Mucosa of gallbladder (tissue), 1 donor: ENCODE results near the gene AXIN2. TPM values are rescaled to one million over a fixed set of nuclear protein-coding genes. Genes with fewer than 3 reads are reported as not detected.
"Not testable (repeated sequence)": the region's sequence is repeated elsewhere in the genome, so short reads cannot be mapped to it uniquely, and the experiment has no call there.

Experiments used
- DNase-seq: peaks from one replicate; pipeline ENCODE4 v3.0.0-alpha.2; 2020; ENCODE audit warnings: low spot score
- total RNA-seq: library from RNA; stranded (reverse); gene quantifications from one replicate; pipeline ENCODE4 v1.2.1, GENCODE V29; 2021
- donor health status: DM: no; HTN: no; CAD: no.

The AXIN2 gene
- total RNA-seq, 1 donor from 2014 or later, result 14.4 TPM

- no peak for DNase-seq
Measured at GRCh38 chr17:65523853-65524664, 37.4 kb downstream of the AXIN2 start.

- DNase-seq, result no peak
Measured at GRCh38 chr17:65523411-65523810, 38.0 kb downstream of the AXIN2 start.

GRCh38 chr17:65522751-65523404, 38.6 kb downstream of the AXIN2 start:
- DNase-seq, result no peak

- DNase-seq, result no peak
Measured at GRCh38 chr17:65519462-65519861, 42.0 kb downstream of the AXIN2 start.

GRCh38 chr17:65518256-65518655, 43.2 kb downstream of the AXIN2 start:
- DNase-seq, result no peak

GRCh38 chr17:65515959-65516948, 45.2 kb downstream of the AXIN2 start:
- DNase-seq, result no peak

- DNase-seq, result no peak
Measured at GRCh38 chr17:65515512-65515911, 45.9 kb downstream of the AXIN2 start.

- DNase-seq, result no peak
Measured at GRCh38 chr17:65514541-65514940, 46.9 kb downstream of the AXIN2 start.

GRCh38 chr17:65514082-65514481, 47.4 kb downstream of the AXIN2 start:
- DNase-seq, result no peak

GRCh38 chr17:65511316-65511715, 50.1 kb downstream of the AXIN2 start:
- no peak for DNase-seq

- no peak for DNase-seq
Measured at GRCh38 chr17:65509032-65509431, 52.4 kb downstream of the AXIN2 start.

GRCh38 chr17:65504673-65505072, 56.8 kb downstream of the AXIN2 start:
- DNase-seq, result not testable (repeated sequence)

GRCh38 chr17:65504141-65504540, 57.3 kb downstream of the AXIN2 start:
- DNase-seq, result no peak

- no peak for DNase-seq
Measured at GRCh38 chr17:65503557-65503956, 57.9 kb downstream of the AXIN2 start.

GRCh38 chr17:65498816-65499215, 62.6 kb downstream of the AXIN2 start:
- no peak for DNase-seq

- DNase-seq, result no peak
Measured at GRCh38 chr17:65496801-65497200, 64.6 kb downstream of the AXIN2 start.

- DNase-seq, result no peak
Measured at GRCh38 chr17:65495122-65496055, 66.1 kb downstream of the AXIN2 start.

GRCh38 chr17:65489413-65490155, 71.9 kb downstream of the AXIN2 start:
- no peak for DNase-seq

GRCh38 chr17:65488665-65489064, 72.8 kb downstream of the AXIN2 start:
- DNase-seq, result no peak

GRCh38 chr17:65487990-65488389, 73.5 kb downstream of the AXIN2 start:
- DNase-seq, result no peak
